Hepatocyte (in vitro differentiated cells): ENCODE measurements around the gene TCFL5.

Source experiments
- EZH2 ChIP-seq: fragments of 200-600 bp; sonication (generic); IDR thresholded peaks from 2 replicates; pipeline ENCODE4 v1.6.1; 2016; ENCODE audit warnings: antibody characterized with exemption, mild to moderate bottlenecking, borderline replicate concordance
- EZH2phosphoT487 ChIP-seq: fragments of 200-600 bp; sonication (generic); IDR thresholded peaks from one replicate; pipeline ENCODE4 v1.6.1; 2018; ENCODE audit warnings: antibody characterized with exemption, mild to moderate bottlenecking, low read depth, moderate library complexity; ENCODE audit not compliant: unreplicated experiment, severe bottlenecking
- TF ChIP-seq, protein P1 (sequence below): fragments of 200-600 bp; sonication (generic); IDR thresholded peaks from 2 replicates; pipeline ENCODE4 v1.5.1; 2016; ENCODE audit warnings: antibody characterized with exemption, mild to moderate bottlenecking; ENCODE audit not compliant: poor library complexity

GRCh38 chr20:62825333-62825985 lies 36.2 kb downstream of the TCFL5 start:
- TF ChIP-seq EZH2 = no peak
- TF ChIP-seq, protein P1, sequence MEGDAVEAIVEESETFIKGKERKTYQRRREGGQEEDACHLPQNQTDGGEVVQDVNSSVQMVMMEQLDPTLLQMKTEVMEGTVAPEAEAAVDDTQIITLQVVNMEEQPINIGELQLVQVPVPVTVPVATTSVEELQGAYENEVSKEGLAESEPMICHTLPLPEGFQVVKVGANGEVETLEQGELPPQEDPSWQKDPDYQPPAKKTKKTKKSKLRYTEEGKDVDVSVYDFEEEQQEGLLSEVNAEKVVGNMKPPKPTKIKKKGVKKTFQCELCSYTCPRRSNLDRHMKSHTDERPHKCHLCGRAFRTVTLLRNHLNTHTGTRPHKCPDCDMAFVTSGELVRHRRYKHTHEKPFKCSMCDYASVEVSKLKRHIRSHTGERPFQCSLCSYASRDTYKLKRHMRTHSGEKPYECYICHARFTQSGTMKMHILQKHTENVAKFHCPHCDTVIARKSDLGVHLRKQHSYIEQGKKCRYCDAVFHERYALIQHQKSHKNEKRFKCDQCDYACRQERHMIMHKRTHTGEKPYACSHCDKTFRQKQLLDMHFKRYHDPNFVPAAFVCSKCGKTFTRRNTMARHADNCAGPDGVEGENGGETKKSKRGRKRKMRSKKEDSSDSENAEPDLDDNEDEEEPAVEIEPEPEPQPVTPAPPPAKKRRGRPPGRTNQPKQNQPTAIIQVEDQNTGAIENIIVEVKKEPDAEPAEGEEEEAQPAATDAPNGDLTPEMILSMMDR = no peak
- TF ChIP-seq EZH2phosphoT487 = no peak
